ENCODE measurements around the gene WNT9B.

Gene WNT9B

GRCh38 chr17:46881015-46881414 lies 29.6 kb downstream of the WNT9B start:
- no peak for DNase-seq (ENCODE audit: low spot score)

- no peak for DNase-seq (ENCODE audit: low spot score)
Measured at GRCh38 chr17:46882666-46883065, 31.3 kb downstream of the WNT9B start.

GRCh38 chr17:46883871-46884520 lies 32.6 kb downstream of the WNT9B start:
- DNase-seq (ENCODE audit: low spot score): no peak

GRCh38 chr17:46884552-46884951 lies 33.2 kb downstream of the WNT9B start:
- no peak for DNase-seq (ENCODE audit: low spot score)

- DNase-seq (ENCODE audit: low spot score): no peak
Measured at GRCh38 chr17:46885415-46886309, 34.3 kb downstream of the WNT9B start.

GRCh38 chr17:46886310-46886663 lies 34.9 kb downstream of the WNT9B start:
- no peak for DNase-seq (ENCODE audit: low spot score)

- no peak for DNase-seq (ENCODE audit: low spot score)
Measured at GRCh38 chr17:46887717-46888116, 36.3 kb downstream of the WNT9B start.

GRCh38 chr17:46888727-46889126 lies 37.3 kb downstream of the WNT9B start:
- no peak for DNase-seq (ENCODE audit: low spot score)

GRCh38 chr17:46889519-46889918 lies 38.1 kb downstream of the WNT9B start:
- no peak for DNase-seq (ENCODE audit: low spot score)

GRCh38 chr17:46889992-46890564 lies 38.7 kb downstream of the WNT9B start:
- no peak for DNase-seq (ENCODE audit: low spot score)

GRCh38 chr17:46890638-46891037 lies 39.3 kb downstream of the WNT9B start:
- DNase-seq (ENCODE audit: low spot score): no peak

GRCh38 chr17:46892192-46892703 lies 40.9 kb downstream of the WNT9B start:
- DNase-seq (ENCODE audit: low spot score): no peak

GRCh38 chr17:46894024-46894423 lies 42.6 kb downstream of the WNT9B start:
- DNase-seq (ENCODE audit: low spot score): no peak

- DNase-seq (ENCODE audit: low spot score): no peak
Measured at GRCh38 chr17:46894476-46895151, 43.2 kb downstream of the WNT9B start.

GRCh38 chr17:46895171-46895570 lies 43.8 kb downstream of the WNT9B start:
- DNase-seq (ENCODE audit: low spot score): no peak

GRCh38 chr17:46896991-46897390 lies 45.6 kb downstream of the WNT9B start:
- DNase-seq (ENCODE audit: low spot score): no peak

- no peak for DNase-seq (ENCODE audit: low spot score)
Measured at GRCh38 chr17:46898364-46898763, 47.0 kb downstream of the WNT9B start.

- no peak for DNase-seq (ENCODE audit: low spot score)
Measured at GRCh38 chr17:46898860-46899259, 47.5 kb downstream of the WNT9B start.

- no peak for DNase-seq (ENCODE audit: low spot score)
Measured at GRCh38 chr17:46901291-46901690, 49.9 kb downstream of the WNT9B start.

- DNase-seq (ENCODE audit: low spot score): no peak
Measured at GRCh38 chr17:46903762-46904672, 52.6 kb downstream of the WNT9B start.

- no peak for DNase-seq (ENCODE audit: low spot score)
Measured at GRCh38 chr17:46908068-46908737, 56.8 kb downstream of the WNT9B start.

All from hematopoietic multipotent progenitor cell treated with erythropoietin and hydrocortisone succinate and interleukin-3 and kit ligand, for 17 days (in vitro differentiated cells).